IPS-11a (cell line): ENCODE results near the gene CPNE4.

Source experiments
- H3K4me3 ChIP-seq: one replicate; pipeline ENCODE4 v1.5.1; 2013; ENCODE audit warnings: low read depth, low read length, control low read depth

CPNE4 gene

GRCh38 chr3:131803113-131803512 lies 231.7 kb downstream of the CPNE4 start:
- H3K4me3 ChIP-seq, result no peak overlapping the region

GRCh38 chr3:131802029-131802428 lies 232.8 kb downstream of the CPNE4 start:
- no peak overlapping the region for H3K4me3 ChIP-seq

GRCh38 chr3:131801566-131801965 lies 233.2 kb downstream of the CPNE4 start:
- H3K4me3 ChIP-seq, result no peak overlapping the region

GRCh38 chr3:131797776-131798175 lies 237.0 kb downstream of the CPNE4 start:
- no peak overlapping the region for H3K4me3 ChIP-seq

GRCh38 chr3:131796558-131797198 lies 238.1 kb downstream of the CPNE4 start:
- H3K4me3 ChIP-seq, result no peak overlapping the region

- no peak overlapping the region for H3K4me3 ChIP-seq
These were observed 238.7 kb downstream of the CPNE4 start for GRCh38 chr3:131796111-131796510.

- H3K4me3 ChIP-seq, result no peak overlapping the region
These were observed 239.3 kb downstream of the CPNE4 start for GRCh38 chr3:131795390-131796090.

GRCh38 chr3:131794766-131795388 lies 239.9 kb downstream of the CPNE4 start:
- no peak overlapping the region for H3K4me3 ChIP-seq

GRCh38 chr3:131793870-131794269 lies 240.9 kb downstream of the CPNE4 start:
- no peak overlapping the region for H3K4me3 ChIP-seq

GRCh38 chr3:131789188-131789587 lies 245.6 kb downstream of the CPNE4 start:
- no peak overlapping the region for H3K4me3 ChIP-seq

- no peak overlapping the region for H3K4me3 ChIP-seq
These were observed 248.4 kb downstream of the CPNE4 start for GRCh38 chr3:131786386-131786785.

GRCh38 chr3:131782751-131783150 lies 252.1 kb downstream of the CPNE4 start:
- H3K4me3 ChIP-seq, result no peak overlapping the region

- no peak overlapping the region for H3K4me3 ChIP-seq
These were observed 256.3 kb downstream of the CPNE4 start for GRCh38 chr3:131778526-131778925.

- no peak overlapping the region for H3K4me3 ChIP-seq
These were observed 259.2 kb downstream of the CPNE4 start for GRCh38 chr3:131775650-131776049.

GRCh38 chr3:131772269-131773026 lies 262.4 kb downstream of the CPNE4 start:
- no peak overlapping the region for H3K4me3 ChIP-seq

GRCh38 chr3:131762981-131763564 lies 271.7 kb downstream of the CPNE4 start:
- H3K4me3 ChIP-seq, result no peak overlapping the region

GRCh38 chr3:131756405-131756804 lies 278.4 kb downstream of the CPNE4 start:
- H3K4me3 ChIP-seq, result no peak overlapping the region

- no peak overlapping the region for H3K4me3 ChIP-seq
These were observed 279.4 kb downstream of the CPNE4 start for GRCh38 chr3:131755380-131755779.

GRCh38 chr3:131750256-131750655 lies 284.6 kb downstream of the CPNE4 start:
- H3K4me3 ChIP-seq, result no peak overlapping the region

- H3K4me3 ChIP-seq, result no peak overlapping the region
These were observed 285.0 kb downstream of the CPNE4 start for GRCh38 chr3:131749826-131750225.

- H3K4me3 ChIP-seq, result no peak overlapping the region
These were observed 287.3 kb downstream of the CPNE4 start for GRCh38 chr3:131747466-131747865.
